Caco-2 (cell line): ENCODE data around the gene C5orf52. TPM values are rescaled to one million over a fixed set of nuclear protein-coding genes. Genes with fewer than 3 reads are reported as not detected.
"Not testable (repeated sequence)": the region's sequence is repeated elsewhere in the genome, so short reads cannot be mapped to it uniquely, and the experiment has no call there.

Experiments used
- BruUV-seq: library from RNA; stranded (reverse); fragments of 400-500 nt; replicated peaks from 2 replicates; lab custom pipeline; 2021; lab: Mats Ljungman, UMichigan
- CTCF ChIA-PET: fragments of 300-600 bp; sonication (Branson Sonifier 250); formaldehyde crosslinking; loops from one replicate; lab custom pipeline; 2022; ENCODE audit warnings: antibody characterized with exemption; lab: Charles Lee
- POLR2A ChIA-PET: fragments of 300-600 bp; sonication (Branson Sonifier 250); formaldehyde crosslinking; loops from one replicate; lab custom pipeline; 2022; ENCODE audit warnings: antibody characterized with exemption; lab: Charles Lee
- DNase-seq, 2 experiments: peaks; one replicate each; pipeline versions ENCODE4 v3.0.0 to v3.0.0-alpha.2; 2020 to 2022
- H3K27me3 ChIP-seq: replicated peaks from 2 replicates; pipeline ENCODE4 v1.6.0; 2011; ENCODE audit warnings: low read length; ENCODE audit not compliant: control insufficient read depth, insufficient read depth
- H3K36me3 ChIP-seq: 2 replicates; pipeline ENCODE4 v1.5.1; 2011; ENCODE audit warnings: low read length; ENCODE audit not compliant: control insufficient read depth, insufficient read depth
- H3K4me1 ChIP-seq: fragments of 250-450 bp; sonication (Bioruptor Pico); 2 replicates; pipeline ENCODE4 v1.5.1; 2020; ENCODE audit warnings: mild to moderate bottlenecking
- H3K4me3 ChIP-seq: 2 replicates; pipeline ENCODE4 v1.5.1; 2011; ENCODE audit warnings: low read depth, mild to moderate bottlenecking, control low read depth, low read length
- H3K9me3 ChIP-seq: fragments of 250-450 bp; sonication (Bioruptor Pico); 2 replicates; pipeline ENCODE4 v1.5.1; 2020; ENCODE audit warnings: mild to moderate bottlenecking, moderate library complexity
- H3K27ac Mint-ChIP-seq: one replicate; pipeline ENCODE4 v1.8.0; 2022; ENCODE audit warnings: mixed read lengths; ENCODE audit not compliant: unreplicated experiment
- H3K27me3 Mint-ChIP-seq: one replicate; pipeline ENCODE4 v1.8.0; 2022; ENCODE audit warnings: mixed read lengths; ENCODE audit not compliant: insufficient read depth, unreplicated experiment
- H3K36me3 Mint-ChIP-seq: one replicate; pipeline ENCODE4 v1.8.0; 2022; ENCODE audit warnings: mild to moderate bottlenecking, mixed read lengths; ENCODE audit not compliant: insufficient read depth, unreplicated experiment
- H3K4me1 Mint-ChIP-seq: one replicate; pipeline ENCODE4 v1.8.0; 2022; ENCODE audit warnings: low read depth, mixed read lengths; ENCODE audit not compliant: unreplicated experiment
- H3K4me3 Mint-ChIP-seq: one replicate; pipeline ENCODE4 v1.8.0; 2022; ENCODE audit warnings: mild to moderate bottlenecking, moderate library complexity, mixed read lengths; ENCODE audit not compliant: unreplicated experiment
- H3K9me3 Mint-ChIP-seq: one replicate; pipeline ENCODE4 v1.8.0; 2022; ENCODE audit warnings: mixed read lengths; ENCODE audit not compliant: unreplicated experiment
- intact Hi-C: fragments of 100-400 bp; cut with micrococcal nuclease; formaldehyde crosslinking; loops from one replicate; pipeline ENCODE4 v1.10.0; 2022; ENCODE audit not compliant: unreplicated experiment
- total RNA-seq: library from RNA; stranded (reverse); gene quantifications from 2 replicates; pipeline ENCODE4 v1.2.3, GENCODE V29; 2022
- TF ChIP-seq, protein P1 (sequence below), 2 experiments: fragments of 200-600 bp in 1 of 2; IDR thresholded peaks; 1 replicate in 1 of 2; 2 replicates in 1 of 2; pipeline versions ENCODE4 v1.5.1 to v1.8.0; 2011 to 2022; ENCODE audit warnings: antibody characterized with exemption in 1 of 2, control low read depth in 1 of 2, inconsistent platforms in 1 of 2, low read depth in 1 of 2, low read length in 1 of 2, mild to moderate bottlenecking in 1 of 2, moderate library complexity in 1 of 2; ENCODE audit not compliant: insufficient read depth in 1 of 2, severe bottlenecking in 1 of 2, unreplicated experiment in 1 of 2

Gene C5orf52
- total RNA-seq, 1 experiment from 2014 or later: not detected

- H3K27me3 Mint-ChIP-seq, POLR2A ChIA-PET, DNase-seq, BruUV-seq, H3K9me3 ChIP-seq, H3K4me1 Mint-ChIP-seq, H3K4me1 ChIP-seq, CTCF ChIA-PET, H3K27ac Mint-ChIP-seq, H3K4me3 ChIP-seq, H3K4me3 Mint-ChIP-seq, H3K36me3 Mint-ChIP-seq, H3K27me3 ChIP-seq, H3K36me3 ChIP-seq, intact Hi-C loops: not testable (repeated sequence)
- H3K9me3 Mint-ChIP-seq: peaks cover 17% of the 10 kb centered on the region
Measured at GRCh38 chr5:157696154-157696553, 24.8 kb downstream of the C5orf52 start.

- POLR2A ChIA-PET, H3K4me1 ChIP-seq, H3K9me3 ChIP-seq, H3K27me3 Mint-ChIP-seq, intact Hi-C loops, DNase-seq, H3K4me3 Mint-ChIP-seq, H3K27ac Mint-ChIP-seq, H3K4me1 Mint-ChIP-seq, H3K9me3 Mint-ChIP-seq, H3K27me3 ChIP-seq, H3K36me3 ChIP-seq, H3K36me3 Mint-ChIP-seq, H3K4me3 ChIP-seq, BruUV-seq, CTCF ChIA-PET: not testable (repeated sequence)
Measured at GRCh38 chr5:157698674-157699073, 27.3 kb downstream of the C5orf52 start.

DNA sequence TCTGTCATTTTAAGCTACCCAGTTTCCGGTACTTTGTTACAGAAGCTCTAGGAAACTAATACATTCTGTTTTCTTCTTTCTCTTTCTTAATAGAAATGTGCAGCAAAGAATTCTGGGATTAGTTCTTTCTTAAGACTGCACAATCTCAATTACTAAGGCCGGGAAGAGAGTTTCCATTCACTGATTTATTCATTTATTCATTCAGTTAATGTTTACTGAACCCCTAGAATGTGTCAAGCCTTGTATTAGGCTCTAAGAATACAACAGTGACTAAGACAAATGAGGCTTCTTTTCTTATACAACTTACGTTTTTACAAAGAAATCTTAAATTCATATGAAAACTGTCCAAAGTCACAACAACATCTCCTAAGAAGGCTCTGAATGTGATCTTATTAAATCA lies 32.4 kb downstream of the C5orf52 start:
- Mint-ChIP-seq H3K36me3 (no peaks in the 10 kb centered on the region), H3K9me3 (no peaks in the 10 kb centered on the region), H3K27me3 (no peaks in the 10 kb centered on the region), H3K27ac (no peak overlapping the region), H3K4me3 (no peak overlapping the region), H3K4me1 (peaks cover 5% of the 10 kb centered on the region)
- TF ChIP-seq, protein P1, sequence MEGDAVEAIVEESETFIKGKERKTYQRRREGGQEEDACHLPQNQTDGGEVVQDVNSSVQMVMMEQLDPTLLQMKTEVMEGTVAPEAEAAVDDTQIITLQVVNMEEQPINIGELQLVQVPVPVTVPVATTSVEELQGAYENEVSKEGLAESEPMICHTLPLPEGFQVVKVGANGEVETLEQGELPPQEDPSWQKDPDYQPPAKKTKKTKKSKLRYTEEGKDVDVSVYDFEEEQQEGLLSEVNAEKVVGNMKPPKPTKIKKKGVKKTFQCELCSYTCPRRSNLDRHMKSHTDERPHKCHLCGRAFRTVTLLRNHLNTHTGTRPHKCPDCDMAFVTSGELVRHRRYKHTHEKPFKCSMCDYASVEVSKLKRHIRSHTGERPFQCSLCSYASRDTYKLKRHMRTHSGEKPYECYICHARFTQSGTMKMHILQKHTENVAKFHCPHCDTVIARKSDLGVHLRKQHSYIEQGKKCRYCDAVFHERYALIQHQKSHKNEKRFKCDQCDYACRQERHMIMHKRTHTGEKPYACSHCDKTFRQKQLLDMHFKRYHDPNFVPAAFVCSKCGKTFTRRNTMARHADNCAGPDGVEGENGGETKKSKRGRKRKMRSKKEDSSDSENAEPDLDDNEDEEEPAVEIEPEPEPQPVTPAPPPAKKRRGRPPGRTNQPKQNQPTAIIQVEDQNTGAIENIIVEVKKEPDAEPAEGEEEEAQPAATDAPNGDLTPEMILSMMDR (IDR thresholded peaks at IDR 0.05; ENCODE audit: insufficient read depth in 1 of 2, low read depth in 1 of 2, low read length in 1 of 2, severe bottlenecking in 1 of 2, unreplicated experiment in 1 of 2): no peak
- BruUV-seq: no TSS peak
- H3K27me3 ChIP-seq: no peaks in the 10 kb centered on the region
- no peaks in the 10 kb centered on the region; the same call in 1 of the 2 replicates for H3K9me3 ChIP-seq
- intact Hi-C loops: no loop called here
- ChIA-PET POLR2A (no interaction called here), CTCF (no interaction called here)
- no peaks in the 10 kb centered on the region for H3K36me3 ChIP-seq
- no peaks in the 10 kb centered on the region for H3K4me1 ChIP-seq
- DNase-seq: no peak
- H3K4me3 ChIP-seq: no peak overlapping the region

- intact Hi-C loops: no loop called here
- no peak overlapping the region for H3K4me3 ChIP-seq
- Mint-ChIP-seq H3K27me3 (no peaks in the 10 kb centered on the region), H3K9me3 (no peaks in the 10 kb centered on the region), H3K27ac (no peak overlapping the region), H3K4me1 (peaks cover 5% of the 10 kb centered on the region), H3K36me3 (no peaks in the 10 kb centered on the region), H3K4me3 (no peak overlapping the region)
- no peaks in the 10 kb centered on the region for H3K4me1 ChIP-seq
- POLR2A ChIA-PET: no interaction called here
- DNase-seq: no peak
- TF ChIP-seq, protein P1 (IDR thresholded peaks at IDR 0.05; ENCODE audit: insufficient read depth in 1 of 2, low read depth in 1 of 2, low read length in 1 of 2, severe bottlenecking in 1 of 2, unreplicated experiment in 1 of 2): no peak
- no peaks in the 10 kb centered on the region for H3K27me3 ChIP-seq
- no TSS peak for BruUV-seq
- CTCF ChIA-PET: no interaction called here
- H3K36me3 ChIP-seq: no peaks in the 10 kb centered on the region
- no peaks in the 10 kb centered on the region for H3K9me3 ChIP-seq
Measured at GRCh38 chr5:157708866-157709265, 37.5 kb downstream of the C5orf52 start.
